ENCODE data around the gene MARCO.

DNA sequence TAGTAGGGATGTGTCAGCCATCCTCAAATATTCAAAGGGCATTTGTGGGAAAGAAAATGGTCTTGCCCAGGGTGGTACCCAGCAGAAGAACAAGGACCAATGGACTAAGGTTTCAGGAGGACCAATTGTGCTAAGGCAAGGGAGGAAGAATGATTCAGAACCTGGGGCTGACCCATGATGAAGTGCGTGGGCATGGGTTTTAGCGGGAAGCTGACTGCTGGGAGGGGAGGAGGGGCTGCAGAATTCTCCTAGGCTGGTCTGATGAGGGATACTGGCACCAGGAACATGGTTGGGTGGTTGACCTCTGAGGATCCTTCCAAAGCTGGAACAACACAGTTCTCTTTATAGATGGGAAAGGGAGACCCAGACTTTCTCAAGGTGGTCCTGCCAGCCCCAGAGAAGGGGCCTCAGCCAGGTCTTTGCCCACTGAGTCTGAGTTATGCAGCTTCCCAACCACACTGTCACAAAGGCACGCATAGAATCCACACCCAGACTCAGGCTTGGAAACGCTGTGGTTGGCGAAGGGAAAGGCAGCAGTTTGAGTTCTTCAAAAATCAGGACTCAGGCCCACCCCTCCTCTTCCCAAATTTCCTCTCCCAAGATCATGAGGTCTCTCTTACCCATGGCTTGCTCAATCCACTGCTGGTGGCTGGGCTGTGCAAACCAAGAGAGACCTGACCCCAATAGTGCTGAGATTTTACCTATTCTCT, 37.3 kb downstream of the MARCO start:
- TF ChIP-seq, protein P1, sequence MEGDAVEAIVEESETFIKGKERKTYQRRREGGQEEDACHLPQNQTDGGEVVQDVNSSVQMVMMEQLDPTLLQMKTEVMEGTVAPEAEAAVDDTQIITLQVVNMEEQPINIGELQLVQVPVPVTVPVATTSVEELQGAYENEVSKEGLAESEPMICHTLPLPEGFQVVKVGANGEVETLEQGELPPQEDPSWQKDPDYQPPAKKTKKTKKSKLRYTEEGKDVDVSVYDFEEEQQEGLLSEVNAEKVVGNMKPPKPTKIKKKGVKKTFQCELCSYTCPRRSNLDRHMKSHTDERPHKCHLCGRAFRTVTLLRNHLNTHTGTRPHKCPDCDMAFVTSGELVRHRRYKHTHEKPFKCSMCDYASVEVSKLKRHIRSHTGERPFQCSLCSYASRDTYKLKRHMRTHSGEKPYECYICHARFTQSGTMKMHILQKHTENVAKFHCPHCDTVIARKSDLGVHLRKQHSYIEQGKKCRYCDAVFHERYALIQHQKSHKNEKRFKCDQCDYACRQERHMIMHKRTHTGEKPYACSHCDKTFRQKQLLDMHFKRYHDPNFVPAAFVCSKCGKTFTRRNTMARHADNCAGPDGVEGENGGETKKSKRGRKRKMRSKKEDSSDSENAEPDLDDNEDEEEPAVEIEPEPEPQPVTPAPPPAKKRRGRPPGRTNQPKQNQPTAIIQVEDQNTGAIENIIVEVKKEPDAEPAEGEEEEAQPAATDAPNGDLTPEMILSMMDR (IDR thresholded peaks at IDR 0.05): no peak
- no peak for TF ChIP-seq POLR2A (IDR thresholded peaks at IDR 0.05)
